SK-N-SH (cell line): ENCODE results near the gene WNT5A. TPM values are rescaled to one million over a fixed set of nuclear protein-coding genes. Genes with fewer than 3 reads are reported as not detected.

Source experiments
- CTCF ChIA-PET: fragments of 300-600, 350-600 bp; formaldehyde crosslinking; extraction: SDS; loops from one replicate; lab custom pipeline; 2021; lab: Yijun Ruan, JAX
- POLR2A ChIA-PET: fragments of 350-600 bp; sonication (Branson Sonifier 250); formaldehyde crosslinking; extraction: SDS; loops from one replicate; lab custom pipeline; 2020; ENCODE audit warnings: antibody characterized with exemption, inconsistent platforms; lab: Yijun Ruan, JAX
- DNase-seq: peaks from one replicate; pipeline ENCODE4 v3.0.0; 2012
- H2AFZ ChIP-seq: fragments of 200-600 bp; sonication (generic); 2 replicates; pipeline ENCODE4 v1.8.1; 2016; ENCODE audit warnings: antibody characterized with exemption, mild to moderate bottlenecking, low read depth
- H3F3A ChIP-seq: fragments of 200-600 bp; sonication (generic); replicated peaks from 2 replicates; pipeline ENCODE3; 2016; ENCODE audit warnings: antibody characterized with exemption, mild to moderate bottlenecking; ENCODE audit not compliant: insufficient read depth
- H3K27ac ChIP-seq, 2 experiments: fragments of 200-500 bp in 1 of 2; fragments of 200-600 bp in 1 of 2; sonication (Bioruptor generic) in 1 of 2; sonication (generic), shearing (Covaris generic) in 1 of 2; 2 replicates each; pipeline versions ENCODE4 v1.5.1 to v1.6.1; 2014 to 2016; ENCODE audit warnings: low read depth in 2 of 2, inconsistent platforms in 1 of 2, low read length in 1 of 2, mild to moderate bottlenecking in 1 of 2, mixed read lengths in 1 of 2
- H3K27me3 ChIP-seq: fragments of 200-600 bp; sonication (generic), shearing (Covaris generic); 2 replicates; pipeline ENCODE4 v1.6.1; 2016; ENCODE audit warnings: mixed run types; ENCODE audit not compliant: insufficient read depth
- H3K36me3 ChIP-seq, 2 experiments: fragments of 200-500 bp in 1 of 2; fragments of 200-600 bp in 1 of 2; sonication (Bioruptor generic) in 1 of 2; sonication (generic) in 1 of 2; replicated peaks in 1 of 2; 2 replicates each; pipeline versions ENCODE3 to v1.5.1; 2014 to 2016; ENCODE audit warnings: low read length in 1 of 2, mild to moderate bottlenecking in 1 of 2; ENCODE audit not compliant: insufficient read depth in 2 of 2, control insufficient read depth in 1 of 2
- H3K4me1 ChIP-seq, 2 experiments: fragments of 200-500 bp in 1 of 2; fragments of 200-600 bp in 1 of 2; sonication (Bioruptor generic) in 1 of 2; sonication (generic), shearing (Covaris generic) in 1 of 2; 2 replicates each; pipeline versions ENCODE4 v1.5.1 to v1.6.1; 2014 to 2016; ENCODE audit warnings: low read depth in 1 of 2, low read length in 1 of 2, mixed run types in 1 of 2; ENCODE audit not compliant: insufficient read depth in 2 of 2, control insufficient read depth in 1 of 2
- H3K4me2 ChIP-seq: fragments of 200-600 bp; sonication (generic), shearing (Covaris generic); 2 replicates; pipeline ENCODE4 v1.6.1; 2017; ENCODE audit warnings: mixed run types
- H3K4me3 ChIP-seq, 2 experiments: fragments of 200-500 bp in 1 of 2; fragments of 200-600 bp in 1 of 2; sonication (Bioruptor generic) in 1 of 2; sonication (generic), shearing (Covaris generic) in 1 of 2; 2 replicates each; pipeline versions ENCODE4 v1.5.1 to v1.8.1; 2014 to 2016; ENCODE audit warnings: low read depth in 2 of 2, inconsistent platforms in 1 of 2, low read length in 1 of 2, mild to moderate bottlenecking in 1 of 2, mixed read lengths in 1 of 2, moderate library complexity in 1 of 2
- H3K79me2 ChIP-seq: fragments of 200-600 bp; sonication (generic); 2 replicates; pipeline ENCODE4 v1.8.1; 2017; ENCODE audit warnings: mild to moderate bottlenecking; ENCODE audit not compliant: insufficient read depth
- H3K9ac ChIP-seq: fragments of 200-600 bp; sonication (generic); 2 replicates; pipeline ENCODE4 v1.6.1; 2017; ENCODE audit warnings: mixed run types
- H3K9me2 ChIP-seq: fragments of 200-600 bp; sonication (generic); 2 replicates; pipeline ENCODE4 v1.6.1; 2017; ENCODE audit warnings: mixed run types
- H3K9me3 ChIP-seq: fragments of 200-600 bp; sonication (generic); 2 replicates; pipeline ENCODE4 v1.6.1; 2017; ENCODE audit warnings: mixed run types, mild to moderate bottlenecking, moderate library complexity
- H4K20me1 ChIP-seq: fragments of 200-600 bp; sonication (generic); 2 replicates; pipeline ENCODE4 v1.6.1; 2017; ENCODE audit warnings: mild to moderate bottlenecking, mixed run types; ENCODE audit not compliant: insufficient read depth
- CHD2 ChIP-seq: fragments of 150-350 bp; IDR thresholded peaks from 2 replicates; pipeline ENCODE4 v1.6.1; 2018; ENCODE audit warnings: low read length; ENCODE audit not compliant: partially characterized antibody
- CTCF ChIP-seq: fragments of 200-600 bp; sonication (generic); IDR thresholded peaks from 2 replicates; pipeline ENCODE4 v1.6.1; 2017; ENCODE audit warnings: antibody characterized with exemption, mild to moderate bottlenecking, moderate library complexity
- ELF1 ChIP-seq: IDR thresholded peaks from 2 replicates; pipeline ENCODE4 v1.4.0; 2012
- EZH2phosphoT487 ChIP-seq: fragments of 200-600 bp; sonication (generic); IDR thresholded peaks from 2 replicates; pipeline ENCODE4 v1.6.1; 2017; ENCODE audit warnings: low read depth, mixed run types, mild to moderate bottlenecking, antibody characterized with exemption, moderate library complexity, borderline replicate concordance
- FOSL2 ChIP-seq: IDR thresholded peaks from 2 replicates; pipeline ENCODE4 v1.4.0; 2012; ENCODE audit warnings: low read depth, mild to moderate bottlenecking, moderate library complexity, borderline replicate concordance
- FOXJ3 ChIP-seq: sonication (generic); formaldehyde crosslinking; IDR thresholded peaks from 2 replicates; pipeline ENCODE4 v1.5.1; 2020; ENCODE audit warnings: mild to moderate bottlenecking, missing genetic modification reagents
- GABPA ChIP-seq: IDR thresholded peaks from 2 replicates; pipeline ENCODE4 v1.4.0; 2012; ENCODE audit warnings: low read depth, mild to moderate bottlenecking
- GATA2 ChIP-seq: sonication (generic); formaldehyde crosslinking; IDR thresholded peaks from 2 replicates; pipeline ENCODE4 v1.5.0; 2020; ENCODE audit warnings: mild to moderate bottlenecking, missing genetic modification reagents
- IRF3 ChIP-seq: fragments of 150-350 bp; IDR thresholded peaks from 2 replicates; pipeline ENCODE4 v1.6.1; 2016; ENCODE audit warnings: mild to moderate bottlenecking, low read depth, low read length
- JUND ChIP-seq: IDR thresholded peaks from 2 replicates; pipeline ENCODE4 v1.4.0; 2012
- MEF2A ChIP-seq: IDR thresholded peaks from 2 replicates; pipeline ENCODE4 v1.4.0; 2012; ENCODE audit warnings: low read depth, borderline replicate concordance
- MXI1 ChIP-seq: IDR thresholded peaks from 2 replicates; pipeline ENCODE4 v1.6.1; 2012; ENCODE audit warnings: mild to moderate bottlenecking, low read depth, low read length, improper control_type of control experiment
- NFIC ChIP-seq: IDR thresholded peaks from 2 replicates; pipeline ENCODE4 v1.4.0; 2012; ENCODE audit warnings: borderline replicate concordance
- NRF1 ChIP-seq: IDR thresholded peaks from 2 replicates; pipeline ENCODE4 v1.6.1; 2012; ENCODE audit warnings: low read depth, mild to moderate bottlenecking, low read length
- POLR2AphosphoS5 ChIP-seq: IDR thresholded peaks from 2 replicates; pipeline ENCODE4 v1.6.1; 2012; ENCODE audit warnings: low read depth, low read length
- RCOR1 ChIP-seq: fragments of 150-350 bp; IDR thresholded peaks from 2 replicates; pipeline ENCODE4 v1.6.1; 2017; ENCODE audit warnings: antibody characterized with exemption, low read length
- REST ChIP-seq: IDR thresholded peaks from 2 replicates; pipeline ENCODE4 v1.6.1; 2012; ENCODE audit warnings: mild to moderate bottlenecking, low read depth, low read length, moderate library complexity
- RFX5 ChIP-seq: IDR thresholded peaks from 2 replicates; pipeline ENCODE4 v1.6.1; 2012; ENCODE audit warnings: mild to moderate bottlenecking, improper control_type of control experiment, low read length
- SIN3A ChIP-seq: IDR thresholded peaks from 2 replicates; pipeline ENCODE4 v1.6.1; 2012; ENCODE audit warnings: low read depth, mild to moderate bottlenecking, low read length, moderate library complexity, borderline replicate concordance
- SMC3 ChIP-seq: IDR thresholded peaks from 2 replicates; pipeline ENCODE4 v1.6.1; 2012; ENCODE audit warnings: low read depth, low read length, improper control_type of control experiment
- TEAD4 ChIP-seq: IDR thresholded peaks from 2 replicates; pipeline ENCODE4 v1.4.0; 2012; ENCODE audit warnings: mild to moderate bottlenecking, borderline replicate concordance; ENCODE audit not compliant: insufficient read depth
- YY1 ChIP-seq: IDR thresholded peaks from 2 replicates; pipeline ENCODE4 v1.4.0; 2012; ENCODE audit warnings: low read depth, mild to moderate bottlenecking
- WGBS: methylation state at CpG from one replicate; pipeline ENCODE4 v1.1.6; 2017; ENCODE audit warnings: low lambda C conversion rate; 5-methylcytosine and 5-hydroxymethylcytosine counted together
- polyA plus RNA-seq, 3 experiments: library from polyadenylated mRNA; depleted of rRNA; stranded (reverse); fragments of >200 nt; gene quantifications; 2 replicates each; pipeline ENCODE4 v1.2.3, GENCODE V29; 2012

Gene WNT5A
- polyA plus RNA-seq, 1 of the 3 experiments (the other 2 are of a cell fraction) = 30.7 TPM

GRCh38 chr3:55427739-55428138, 59.4 kb downstream of the WNT5A start:
- Histone ChIP-seq H3K36me3 (no peaks in the 10 kb centered on the region), H3K27ac (no peak overlapping the region), H3K9me2 (no peaks in the 10 kb centered on the region), H3K79me2 (no peaks in the 10 kb centered on the region), H3K4me2 (no peak overlapping the region), H2AFZ (no peak overlapping the region), H3K4me3 (no peak overlapping the region), H3K4me1 (no peaks in the 10 kb centered on the region), H4K20me1 (no peaks in the 10 kb centered on the region), H3K9me3 (no peaks in the 10 kb centered on the region), H3F3A (no peaks in the 10 kb centered on the region), H3K27me3 (no peaks in the 10 kb centered on the region), H3K9ac (no peak overlapping the region)
- no peak for DNase-seq
- ChIA-PET CTCF (no interaction called here), POLR2A (no interaction called here)
- WGBS = 87% methylated on average over 5 of the region's 5 CpGs
- TF ChIP-seq MXI1 (no peak), NRF1 (no peak), SIN3A (no peak), GABPA (no peak), NFIC (no peak), POLR2AphosphoS5 (no peak), JUND (no peak), FOSL2 (no peak), FOXJ3 (CRISPR knock-in tag) (no peak), MEF2A (no peak), RFX5 (no peak), CTCF (no peak), TEAD4 (no peak), GATA2 (CRISPR knock-in tag) (no peak), SMC3 (no peak), RCOR1 (no peak)

- Histone ChIP-seq H3K9ac (no peak overlapping the region), H2AFZ (no peak overlapping the region)
Observed at GRCh38 chr3:55426486-55426885, 60.6 kb downstream of the WNT5A start.

More at GRCh38 chr3:55426486-55426885, 60.6 kb downstream of the WNT5A start:
- no peak for DNase-seq
- H3K4me3 ChIP-seq = no peak overlapping the region
- POLR2A ChIA-PET = no interaction called here
- no peaks in the 10 kb centered on the region for H3K4me1 ChIP-seq
- H4K20me1 ChIP-seq = no peaks in the 10 kb centered on the region
- no peaks in the 10 kb centered on the region for H3K9me3 ChIP-seq
- H3K79me2 ChIP-seq = no peaks in the 10 kb centered on the region
- no peak overlapping the region for H3K27ac ChIP-seq
- no peaks in the 10 kb centered on the region for H3F3A ChIP-seq
- no peak overlapping the region for H3K4me2 ChIP-seq
- 83% methylated on average over 4 of the region's 4 CpGs for WGBS
- H3K9me2 ChIP-seq = no peaks in the 10 kb centered on the region
- CTCF ChIA-PET = interaction anchor here (1.1 kb wide), 1 partner anchor 9 kb away, joined by 3 read pairs; no protein-coding TSS in a partner anchor
- no peaks in the 10 kb centered on the region for H3K27me3 ChIP-seq
- TF ChIP-seq MEF2A (no peak), ELF1 (no peak), CHD2 (no peak), YY1 (no peak), SIN3A (no peak), REST (no peak), IRF3 (no peak), EZH2phosphoT487 (no peak)
- TF ChIP-seq, all 33 proteins: peak for 0
- no peaks in the 10 kb centered on the region for H3K36me3 ChIP-seq
